ENCODE results near the gene KCNH6.

GRCh38 chr17:63494300-63494928, 28.7 kb upstream of the KCNH6 start:
- no peak for TF ChIP-seq POLR2AphosphoS5 (IDR thresholded peaks at IDR 0.05)
- TF ChIP-seq, protein P1, sequence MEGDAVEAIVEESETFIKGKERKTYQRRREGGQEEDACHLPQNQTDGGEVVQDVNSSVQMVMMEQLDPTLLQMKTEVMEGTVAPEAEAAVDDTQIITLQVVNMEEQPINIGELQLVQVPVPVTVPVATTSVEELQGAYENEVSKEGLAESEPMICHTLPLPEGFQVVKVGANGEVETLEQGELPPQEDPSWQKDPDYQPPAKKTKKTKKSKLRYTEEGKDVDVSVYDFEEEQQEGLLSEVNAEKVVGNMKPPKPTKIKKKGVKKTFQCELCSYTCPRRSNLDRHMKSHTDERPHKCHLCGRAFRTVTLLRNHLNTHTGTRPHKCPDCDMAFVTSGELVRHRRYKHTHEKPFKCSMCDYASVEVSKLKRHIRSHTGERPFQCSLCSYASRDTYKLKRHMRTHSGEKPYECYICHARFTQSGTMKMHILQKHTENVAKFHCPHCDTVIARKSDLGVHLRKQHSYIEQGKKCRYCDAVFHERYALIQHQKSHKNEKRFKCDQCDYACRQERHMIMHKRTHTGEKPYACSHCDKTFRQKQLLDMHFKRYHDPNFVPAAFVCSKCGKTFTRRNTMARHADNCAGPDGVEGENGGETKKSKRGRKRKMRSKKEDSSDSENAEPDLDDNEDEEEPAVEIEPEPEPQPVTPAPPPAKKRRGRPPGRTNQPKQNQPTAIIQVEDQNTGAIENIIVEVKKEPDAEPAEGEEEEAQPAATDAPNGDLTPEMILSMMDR (IDR thresholded peaks at IDR 0.05), result no peak

Measured in gastroesophageal sphincter (tissue), 3 donors.